Upper lobe of left lung (tissue), 4 donors: ENCODE measurements around the gene ARHGAP10.

ENCODE experiments used
- CTCF ChIP-seq, 6 experiments: fragments of 450-650 bp in 4 of 6; fragments of 200-600 bp in 2 of 6; sonication (generic) in 2 of 6; IDR thresholded peaks; one replicate each; pipeline ENCODE4 v1.5.1; 2016 to 2019; ENCODE audit warnings: antibody characterized with exemption in 6 of 6
- EP300 ChIP-seq, 4 donors: sonication (generic); formaldehyde crosslinking; IDR thresholded peaks; one replicate each; pipeline ENCODE4 v1.5.1; 2017; ENCODE audit warnings: antibody characterized with exemption in 4 of 4, control low read depth in 2 of 4
- POLR2A ChIP-seq, 4 donors: fragments of 450-650 bp; IDR thresholded peaks; one replicate each; pipeline ENCODE4 v1.5.1; 2016 to 2017; ENCODE audit warnings: antibody characterized with exemption in 4 of 4, mild to moderate bottlenecking in 2 of 4
- POLR2AphosphoS5 ChIP-seq, 2 donors: sonication (generic); formaldehyde crosslinking; IDR thresholded peaks; one replicate each; pipeline ENCODE4 v1.5.1; 2017; ENCODE audit warnings: antibody characterized with exemption in 2 of 2

- TF ChIP-seq POLR2A (IDR thresholded peaks at IDR 0.05) (no peak), CTCF (IDR thresholded peaks at IDR 0.05) (no peak), POLR2AphosphoS5 (IDR thresholded peaks at IDR 0.05) (no peak), EP300 (IDR thresholded peaks at IDR 0.05) (no peak)
These were observed 106.0 kb downstream of the ARHGAP10 start for GRCh38 chr4:147837854-147838253.
